Brain microvascular endothelial cell (primary cell): ENCODE measurements around the gene NDUFS4.

ENCODE experiments used
- DNase-seq: peaks from one replicate; pipeline ENCODE4 v3.0.0-alpha.2; 2020
- H3K27ac ChIP-seq: fragments of 250-450 bp; sonication (Bioruptor Pico); 2 replicates; pipeline ENCODE4 v1.5.1; 2020; ENCODE audit warnings: mild to moderate bottlenecking, moderate library complexity
- H3K27me3 ChIP-seq: fragments of 250-450 bp; sonication (Bioruptor Pico); replicated peaks from 2 replicates; pipeline ENCODE4 v1.5.1; 2020; ENCODE audit warnings: mild to moderate bottlenecking
- H3K36me3 ChIP-seq: fragments of 250-450 bp; sonication (Bioruptor Pico); replicated peaks from 2 replicates; pipeline ENCODE4 v1.5.1; 2020; ENCODE audit warnings: mild to moderate bottlenecking
- H3K4me3 ChIP-seq: 2 replicates; pipeline ENCODE4 v1.5.1; 2011; ENCODE audit warnings: low read depth, mild to moderate bottlenecking, control low read depth, low read length, moderate library complexity
- CTCF ChIP-seq: IDR thresholded peaks from 2 replicates; pipeline ENCODE4 v1.5.1; 2011; ENCODE audit warnings: low read depth, mild to moderate bottlenecking, moderate library complexity, low read length, control low read depth, inconsistent platforms; ENCODE audit errors: missing control alignments
- in situ Hi-C: cut with HindIII; loops from 2 replicates; pipeline ENCODE4 v1.10.0; 2017; ENCODE audit warnings: low sequenced_read_pairs, low pct_ligation_motif_present

NDUFS4 gene

GRCh38 chr5:53667621-53668020 is 107.2 kb downstream of the NDUFS4 start:
- Histone ChIP-seq H3K4me3 (no peak overlapping the region), H3K27me3 (no peaks in the 10 kb centered on the region), H3K36me3 (no peaks in the 10 kb centered on the region), H3K27ac (no peak overlapping the region)
- no peak for DNase-seq
- in situ Hi-C loops, result no loop called here
- no peak for TF ChIP-seq CTCF

DNA sequence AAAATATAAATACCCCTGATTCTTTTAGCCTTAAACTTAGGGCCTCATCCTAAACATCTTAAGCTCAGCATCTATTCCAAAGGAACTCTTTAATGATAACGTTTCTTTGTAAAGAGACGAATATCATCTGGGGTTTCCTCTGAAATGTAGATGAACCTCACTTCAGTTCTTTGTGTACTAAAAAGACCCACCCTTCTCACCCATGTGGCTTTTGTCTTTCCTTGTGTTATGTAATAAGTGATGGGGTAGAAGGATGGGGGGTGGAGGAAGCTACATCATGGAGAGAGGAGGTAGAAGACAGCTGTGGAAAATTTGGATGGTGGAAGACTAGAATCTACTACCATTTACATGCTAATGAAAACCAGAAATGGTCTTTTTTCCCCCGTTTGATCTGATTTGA is 111.0 kb downstream of the NDUFS4 start:
- H3K27me3 ChIP-seq, result no peaks in the 10 kb centered on the region
- no peak for TF ChIP-seq CTCF
- in situ Hi-C loops, result no loop called here

DNA sequence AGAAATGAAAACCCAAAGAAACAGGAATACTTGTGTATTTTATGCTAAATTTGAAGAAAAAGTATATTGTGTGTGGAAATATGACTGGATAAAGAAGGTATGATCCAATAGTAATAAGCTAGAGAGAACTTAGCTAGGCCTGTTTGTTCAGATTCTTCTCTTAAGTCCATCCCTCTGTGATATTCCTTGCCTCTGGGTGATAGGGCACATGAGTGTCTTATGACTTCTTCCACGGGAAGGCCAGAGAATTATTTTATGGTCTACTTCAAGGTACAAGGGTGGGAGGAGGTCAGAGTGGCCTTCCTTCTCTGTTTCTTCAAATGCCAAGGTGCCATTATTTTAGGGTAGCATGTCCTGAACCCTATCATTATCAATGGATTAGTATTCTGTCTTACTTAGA is 113.7 kb downstream of the NDUFS4 start:
- H3K36me3 ChIP-seq, result no peaks in the 10 kb centered on the region
- H3K27me3 ChIP-seq, result no peaks in the 10 kb centered on the region
- TF ChIP-seq CTCF, result no peak
- H3K27ac ChIP-seq, result no peak overlapping the region
- no peak for DNase-seq
- H3K4me3 ChIP-seq, result no peak overlapping the region
- in situ Hi-C loops, result no loop called here

More for the DNA sequence above, 111.0 kb downstream of the NDUFS4 start:
- no peak overlapping the region for H3K4me3 ChIP-seq
- H3K27ac ChIP-seq, result no peak overlapping the region
- H3K36me3 ChIP-seq, result no peaks in the 10 kb centered on the region
- DNase-seq, result no peak

DNA sequence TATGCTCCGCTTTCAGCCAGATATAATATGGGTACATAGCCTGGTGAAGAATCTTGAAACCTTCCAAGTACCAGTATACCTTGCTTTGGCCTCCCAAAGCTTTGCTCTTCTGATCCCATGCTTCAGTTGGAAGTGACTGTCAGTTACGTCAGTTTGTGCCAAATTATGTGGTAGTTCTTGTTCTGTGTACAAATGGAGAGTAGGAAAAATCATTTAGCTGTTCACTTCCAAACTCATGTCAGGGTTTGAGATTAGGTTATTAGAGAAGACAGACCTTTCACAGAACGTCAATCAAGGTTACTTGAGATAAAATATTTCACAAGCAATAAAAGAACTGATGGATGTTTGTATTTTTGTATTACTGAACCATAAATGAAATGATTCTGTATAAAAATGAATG is 117.2 kb downstream of the NDUFS4 start:
- H3K36me3 ChIP-seq, result no peaks in the 10 kb centered on the region
- H3K27ac ChIP-seq, result no peak overlapping the region
- no peaks in the 10 kb centered on the region for H3K27me3 ChIP-seq
- in situ Hi-C loops, result no loop called here
- TF ChIP-seq CTCF, result no peak
- no peak for DNase-seq
- H3K4me3 ChIP-seq, result no peak overlapping the region

DNA sequence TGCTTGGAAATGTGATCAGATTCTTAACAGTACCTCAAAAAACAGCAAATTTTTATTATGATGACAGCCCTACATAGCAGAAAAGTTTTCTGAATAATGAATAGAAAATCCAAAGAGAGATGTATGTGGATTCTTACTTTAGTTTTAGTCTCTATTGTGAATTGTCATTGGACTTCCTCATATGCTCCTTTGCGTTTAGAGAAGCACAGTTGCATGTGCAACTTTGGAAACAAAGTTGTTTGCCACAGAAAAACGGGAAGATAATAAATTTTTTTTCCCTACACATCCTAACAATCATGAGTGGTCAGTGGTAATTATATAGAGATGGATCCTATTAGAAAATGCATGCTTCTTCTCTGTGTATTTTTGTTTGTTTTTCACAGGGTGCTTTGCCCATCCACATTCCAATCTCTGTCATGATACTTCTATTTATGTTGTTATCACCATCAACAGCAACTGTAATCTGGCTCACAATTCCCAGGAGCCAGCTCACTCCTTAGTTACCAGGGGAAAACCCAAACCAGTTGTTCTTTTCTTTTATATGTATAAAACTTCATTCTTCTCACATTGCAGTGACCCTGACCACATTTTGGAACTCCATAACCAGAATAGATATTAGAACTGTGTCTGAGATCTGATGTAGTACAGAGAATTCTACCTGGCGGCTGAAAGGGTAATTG is 118.7 kb downstream of the NDUFS4 start:
- TF ChIP-seq CTCF, result no peak
- Histone ChIP-seq H3K27ac (peak overlapping the region; percentile 33), H3K27me3 (no peaks in the 10 kb centered on the region), H3K36me3 (no peaks in the 10 kb centered on the region), H3K4me3 (no peak overlapping the region)
- in situ Hi-C loops, result no loop called here
- peak; percentile 75 for DNase-seq

GRCh38 chr5:53681079-53681478 is 120.6 kb downstream of the NDUFS4 start:
- in situ Hi-C loops, result no loop called here
- no peak for TF ChIP-seq CTCF
- DNase-seq, result no peak
- H3K27ac ChIP-seq, result no peak overlapping the region
- H3K27me3 ChIP-seq, result no peaks in the 10 kb centered on the region
- no peaks in the 10 kb centered on the region for H3K36me3 ChIP-seq
- no peak overlapping the region for H3K4me3 ChIP-seq
